ENCODE measurements around the gene MAMDC4.

The MAMDC4 gene

DNA sequence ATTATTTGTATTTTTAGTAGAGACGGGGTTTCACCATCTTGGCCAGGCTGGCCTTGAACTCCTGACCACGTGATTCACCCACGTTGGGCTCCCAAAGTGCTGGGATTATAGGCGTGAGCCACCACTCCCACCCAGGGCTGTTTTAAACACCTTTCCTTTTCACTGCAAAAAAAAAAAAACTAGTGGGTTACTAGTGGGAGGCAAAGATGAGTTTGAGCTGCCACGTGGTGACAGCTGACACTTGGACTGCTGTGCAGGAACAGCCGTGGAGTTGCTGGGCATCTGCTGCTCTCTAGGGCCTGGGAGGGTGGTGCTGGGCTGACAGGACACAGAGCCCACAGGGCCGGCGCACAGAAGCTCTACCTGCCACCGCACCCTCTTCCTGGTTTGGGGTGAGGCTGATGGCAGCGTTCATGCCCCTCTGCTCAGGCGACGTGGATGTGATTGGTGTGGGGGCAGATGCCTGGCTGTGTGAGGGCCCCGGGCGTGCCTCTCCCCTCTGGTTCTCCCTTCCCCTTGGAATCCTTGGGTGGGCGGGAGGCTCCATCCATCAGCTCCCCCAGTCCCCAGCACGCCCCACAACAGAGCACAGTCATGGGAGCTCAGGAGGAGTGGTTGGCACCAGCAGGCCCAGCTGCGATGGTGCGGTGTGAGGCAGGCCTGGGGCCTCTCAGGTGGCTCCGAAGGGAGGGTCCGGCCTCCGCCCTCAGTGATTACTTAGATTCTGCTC is 27.5 kb upstream of the MAMDC4 start:
- no peaks in the 10 kb centered on the region for H3K9me2 ChIP-seq (replicated peaks; ENCODE audit: low read depth, low read length)
- no peaks in the 10 kb centered on the region for H3K27me3 ChIP-seq (ENCODE audit: insufficient read depth, low read length, poor library complexity, severe bottlenecking)
- peaks cover 24% of the 10 kb centered on the region; the same call in 1 of the 2 replicates for H3K36me3 ChIP-seq (ENCODE audit: insufficient read depth, low read length)
- H4K20me1 ChIP-seq (ENCODE audit: insufficient read depth, low read length, poor library complexity, severe bottlenecking) = no peaks in the 10 kb centered on the region
- no peaks in the 10 kb centered on the region for H3K4me1 ChIP-seq (ENCODE audit: insufficient read depth, low read length, poor library complexity, severe bottlenecking)
- H2AFZ ChIP-seq (ENCODE audit: low read length) = no peak overlapping the region
- TF ChIP-seq, protein P1, sequence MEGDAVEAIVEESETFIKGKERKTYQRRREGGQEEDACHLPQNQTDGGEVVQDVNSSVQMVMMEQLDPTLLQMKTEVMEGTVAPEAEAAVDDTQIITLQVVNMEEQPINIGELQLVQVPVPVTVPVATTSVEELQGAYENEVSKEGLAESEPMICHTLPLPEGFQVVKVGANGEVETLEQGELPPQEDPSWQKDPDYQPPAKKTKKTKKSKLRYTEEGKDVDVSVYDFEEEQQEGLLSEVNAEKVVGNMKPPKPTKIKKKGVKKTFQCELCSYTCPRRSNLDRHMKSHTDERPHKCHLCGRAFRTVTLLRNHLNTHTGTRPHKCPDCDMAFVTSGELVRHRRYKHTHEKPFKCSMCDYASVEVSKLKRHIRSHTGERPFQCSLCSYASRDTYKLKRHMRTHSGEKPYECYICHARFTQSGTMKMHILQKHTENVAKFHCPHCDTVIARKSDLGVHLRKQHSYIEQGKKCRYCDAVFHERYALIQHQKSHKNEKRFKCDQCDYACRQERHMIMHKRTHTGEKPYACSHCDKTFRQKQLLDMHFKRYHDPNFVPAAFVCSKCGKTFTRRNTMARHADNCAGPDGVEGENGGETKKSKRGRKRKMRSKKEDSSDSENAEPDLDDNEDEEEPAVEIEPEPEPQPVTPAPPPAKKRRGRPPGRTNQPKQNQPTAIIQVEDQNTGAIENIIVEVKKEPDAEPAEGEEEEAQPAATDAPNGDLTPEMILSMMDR (conservative IDR thresholded peaks at IDR 0.05; ENCODE audit: low read length) = no peak
- no peak for TF ChIP-seq EZH2phosphoT487 (IDR thresholded peaks at IDR 0.05; ENCODE audit: borderline replicate concordance)
- H3K9me3 ChIP-seq (ENCODE audit: insufficient read depth, low read depth, low read length) = no peaks in the 10 kb centered on the region
- no peaks in the 10 kb centered on the region for H3F3A ChIP-seq (ENCODE audit: low read depth)
- no peak overlapping the region for H3K4me2 ChIP-seq (ENCODE audit: low read depth, low read length, poor library complexity, severe bottlenecking)
- no peaks in the 10 kb centered on the region for H3K79me2 ChIP-seq (ENCODE audit: insufficient read depth, low read length)
- H3K9ac ChIP-seq (ENCODE audit: low read depth, low read length, poor library complexity, severe bottlenecking) = no peak overlapping the region
- no peak overlapping the region for H3K4me3 ChIP-seq (ENCODE audit: low read length, poor library complexity, severe bottlenecking)

DNA sequence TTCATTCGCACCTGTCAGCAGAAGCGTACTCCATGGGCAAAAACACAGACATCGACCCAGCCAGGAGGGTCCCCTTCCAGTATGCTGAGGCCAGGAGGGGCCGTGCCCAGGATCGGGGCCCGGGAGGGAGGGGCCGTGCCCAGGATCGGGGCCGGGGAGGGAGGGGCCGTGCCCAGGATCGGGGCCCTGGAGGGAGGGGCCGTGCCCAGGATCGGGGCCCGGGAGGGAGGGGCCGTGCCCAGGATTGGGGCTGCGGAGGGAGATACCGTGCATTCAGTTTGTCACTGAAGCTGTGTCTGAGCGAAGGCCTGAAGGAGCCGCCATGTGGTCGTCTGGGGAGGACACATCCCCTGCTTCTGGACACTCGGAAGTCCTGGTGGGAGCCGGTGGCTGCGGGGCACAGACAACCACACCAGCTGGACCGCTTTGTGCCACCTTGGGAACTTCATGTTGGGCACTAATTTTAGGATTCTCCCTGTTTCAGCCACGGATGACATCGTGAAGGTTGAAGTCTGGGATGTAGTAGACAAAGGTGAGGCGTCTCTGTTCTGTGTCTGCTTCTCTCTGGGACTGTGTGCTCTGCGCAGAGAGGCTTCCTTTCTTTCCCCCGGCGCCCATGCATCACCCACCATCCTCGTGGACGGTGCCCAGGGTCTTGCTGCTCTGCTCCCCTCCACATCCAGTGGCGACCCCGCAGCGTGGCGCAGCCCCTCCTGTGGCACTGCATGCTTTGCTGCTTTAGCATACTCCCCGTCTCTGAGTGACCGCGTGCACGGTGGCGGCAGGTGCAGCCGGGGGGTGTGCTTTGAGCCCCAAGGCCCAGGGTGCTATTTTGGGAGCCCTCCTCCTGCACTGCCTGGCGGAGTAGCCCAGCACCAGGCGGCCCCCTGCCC is 26.6 kb upstream of the MAMDC4 start:
- H3K4me2 ChIP-seq (ENCODE audit: low read depth, low read length, poor library complexity, severe bottlenecking) = no peak overlapping the region
- no peak overlapping the region for H2AFZ ChIP-seq (ENCODE audit: low read length)
- no peaks in the 10 kb centered on the region for H3K27me3 ChIP-seq (ENCODE audit: insufficient read depth, low read length, poor library complexity, severe bottlenecking)
- no peak for TF ChIP-seq EZH2phosphoT487 (IDR thresholded peaks at IDR 0.05; ENCODE audit: borderline replicate concordance)
- TF ChIP-seq, protein P1 (conservative IDR thresholded peaks at IDR 0.05; ENCODE audit: low read length) = no peak
- no peaks in the 10 kb centered on the region for H3K9me2 ChIP-seq (replicated peaks; ENCODE audit: low read depth, low read length)
- H4K20me1 ChIP-seq (ENCODE audit: insufficient read depth, low read length, poor library complexity, severe bottlenecking) = no peaks in the 10 kb centered on the region
- H3K9me3 ChIP-seq (ENCODE audit: insufficient read depth, low read depth, low read length) = no peaks in the 10 kb centered on the region
- no peaks in the 10 kb centered on the region for H3K79me2 ChIP-seq (ENCODE audit: insufficient read depth, low read length)
- H3K9ac ChIP-seq (ENCODE audit: low read depth, low read length, poor library complexity, severe bottlenecking) = no peak overlapping the region
- no peak overlapping the region for H3K4me3 ChIP-seq (ENCODE audit: low read length, poor library complexity, severe bottlenecking)
- peaks cover 33% of the 10 kb centered on the region; the same call in 1 of the 2 replicates for H3K36me3 ChIP-seq (ENCODE audit: insufficient read depth, low read length)
- no peaks in the 10 kb centered on the region for H3K4me1 ChIP-seq (ENCODE audit: insufficient read depth, low read length, poor library complexity, severe bottlenecking)
- H3F3A ChIP-seq (ENCODE audit: low read depth) = no peaks in the 10 kb centered on the region

DNA sequence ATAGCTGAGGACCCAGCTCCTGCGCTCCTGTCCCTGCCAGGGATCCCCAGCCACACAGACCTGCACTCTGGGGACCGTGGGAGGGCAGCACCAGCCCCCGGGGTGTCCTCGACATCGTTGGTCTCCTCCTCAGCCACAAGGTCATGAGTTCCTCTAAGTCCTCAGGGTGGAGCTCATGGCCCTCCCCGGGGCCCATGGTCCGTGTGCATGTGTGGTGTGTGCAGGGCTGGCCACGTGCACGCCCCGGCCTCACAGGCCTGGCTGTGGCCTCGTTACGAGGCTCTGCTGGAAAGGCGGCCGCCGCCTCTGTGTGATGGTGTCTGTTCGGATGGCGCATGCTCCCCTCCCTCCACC is 26.0 kb upstream of the MAMDC4 start:
- Histone ChIP-seq H3K36me3 (ENCODE audit: insufficient read depth, low read length) (peaks cover 34% of the 10 kb centered on the region; the same call in 1 of the 2 replicates), H3F3A (ENCODE audit: low read depth) (no peaks in the 10 kb centered on the region), H3K4me3 (ENCODE audit: low read length, poor library complexity, severe bottlenecking) (no peak overlapping the region), H3K9ac (ENCODE audit: low read depth, low read length, poor library complexity, severe bottlenecking) (no peak overlapping the region), H3K9me3 (ENCODE audit: insufficient read depth, low read depth, low read length) (no peaks in the 10 kb centered on the region), H2AFZ (ENCODE audit: low read length) (no peak overlapping the region), H3K4me2 (ENCODE audit: low read depth, low read length, poor library complexity, severe bottlenecking) (no peak overlapping the region), H3K79me2 (ENCODE audit: insufficient read depth, low read length) (no peaks in the 10 kb centered on the region), H4K20me1 (ENCODE audit: insufficient read depth, low read length, poor library complexity, severe bottlenecking) (no peaks in the 10 kb centered on the region), H3K4me1 (ENCODE audit: insufficient read depth, low read length, poor library complexity, severe bottlenecking) (no peaks in the 10 kb centered on the region), H3K27me3 (ENCODE audit: insufficient read depth, low read length, poor library complexity, severe bottlenecking) (no peaks in the 10 kb centered on the region), H3K9me2 (replicated peaks; ENCODE audit: low read depth, low read length) (no peaks in the 10 kb centered on the region)
- TF ChIP-seq, protein P1 (conservative IDR thresholded peaks at IDR 0.05; ENCODE audit: low read length) = no peak
- TF ChIP-seq EZH2phosphoT487 (IDR thresholded peaks at IDR 0.05; ENCODE audit: borderline replicate concordance) = no peak
